Measurements from ENCODE around the gene CYLC1.

Gene CYLC1, protein sequence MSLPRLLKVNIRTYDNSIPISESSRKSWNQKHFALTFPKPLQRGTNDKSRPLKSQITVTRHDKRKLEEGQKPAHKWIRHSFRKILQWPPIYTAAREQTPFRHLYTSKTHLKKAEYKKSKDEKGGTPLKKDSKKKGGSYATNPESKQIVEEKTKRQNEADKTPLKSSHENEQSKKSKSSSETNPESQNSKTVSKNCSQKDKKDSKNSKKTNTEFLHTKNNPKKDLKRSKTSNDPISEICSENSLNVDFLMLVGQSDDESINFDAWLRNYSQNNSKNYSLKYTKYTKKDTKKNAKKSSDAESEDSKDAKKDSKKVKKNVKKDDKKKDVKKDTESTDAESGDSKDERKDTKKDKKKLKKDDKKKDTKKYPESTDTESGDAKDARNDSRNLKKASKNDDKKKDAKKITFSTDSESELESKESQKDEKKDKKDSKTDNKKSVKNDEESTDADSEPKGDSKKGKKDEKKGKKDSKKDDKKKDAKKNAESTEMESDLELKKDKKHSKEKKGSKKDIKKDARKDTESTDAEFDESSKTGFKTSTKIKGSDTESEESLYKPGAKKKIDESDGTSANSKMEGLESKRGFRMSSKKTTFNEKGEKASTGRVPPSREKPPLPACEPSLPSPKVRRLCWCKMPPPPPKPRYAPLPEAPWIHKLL

DNA sequence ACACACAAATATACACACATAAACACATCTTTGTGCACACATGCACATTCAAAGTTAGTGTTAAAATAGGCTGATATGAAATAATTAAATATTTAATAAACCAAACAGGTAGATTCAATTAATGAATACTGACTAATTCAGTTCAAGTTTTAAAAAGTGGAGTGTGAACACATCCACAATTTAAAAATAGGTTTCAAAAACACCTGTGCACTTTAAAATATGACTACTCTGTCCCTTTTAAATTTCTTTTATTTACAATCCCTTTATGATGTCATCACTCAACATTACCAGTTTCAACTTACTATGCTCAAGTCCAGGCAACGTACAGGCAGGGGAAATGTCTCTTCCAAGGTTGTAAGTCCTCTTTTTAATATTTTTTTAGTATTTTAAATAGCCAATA, at the start of gene CYLC1:
Gene CYLC1 (plus strand): TSS at position 301 of the 400 bp plus-strand sequence. CDS start 37 bp downstream, at position 338.
- DNase-seq, result no peak

DNA sequence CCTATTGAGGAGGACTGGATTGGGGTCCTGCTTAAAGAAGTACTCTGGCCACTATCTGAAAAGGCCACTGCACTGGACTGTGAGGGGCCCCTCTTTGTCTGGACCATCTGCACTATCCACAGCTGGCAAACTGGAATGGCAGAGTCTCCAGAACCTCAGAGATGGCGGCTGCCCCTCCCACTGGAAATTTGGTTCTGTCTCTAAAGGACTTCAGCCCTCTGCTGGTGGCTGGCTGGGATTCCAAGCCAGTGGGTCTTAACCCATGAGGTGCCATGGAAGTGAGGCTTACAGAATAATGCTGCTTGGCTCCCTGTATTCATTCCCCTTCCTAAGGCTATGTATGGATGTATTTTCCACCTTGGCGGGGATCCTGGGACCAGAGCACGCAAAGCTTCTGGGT, 41.6 kb upstream of the CYLC1 start:
- no peak for DNase-seq

DNA sequence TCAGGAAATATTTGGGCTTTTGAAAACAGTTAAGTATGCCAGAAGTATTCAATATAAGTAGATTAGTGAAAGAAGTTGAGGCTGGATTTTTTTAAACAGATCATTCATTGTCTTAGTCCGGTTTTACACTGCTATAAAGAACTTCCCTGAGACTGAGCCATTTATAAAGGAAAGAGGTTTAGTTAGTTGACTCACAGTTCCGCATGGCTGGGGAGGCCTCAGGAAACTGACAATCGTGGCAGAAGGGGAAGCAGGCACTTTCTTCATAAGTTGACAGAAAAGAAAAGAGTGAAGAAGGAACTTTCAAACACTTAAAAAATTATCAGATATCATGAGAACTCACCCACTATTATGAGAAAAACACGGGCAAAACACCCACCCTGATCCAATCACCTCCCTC, 31.1 kb upstream of the CYLC1 start:
- DNase-seq, result no peak

DNA sequence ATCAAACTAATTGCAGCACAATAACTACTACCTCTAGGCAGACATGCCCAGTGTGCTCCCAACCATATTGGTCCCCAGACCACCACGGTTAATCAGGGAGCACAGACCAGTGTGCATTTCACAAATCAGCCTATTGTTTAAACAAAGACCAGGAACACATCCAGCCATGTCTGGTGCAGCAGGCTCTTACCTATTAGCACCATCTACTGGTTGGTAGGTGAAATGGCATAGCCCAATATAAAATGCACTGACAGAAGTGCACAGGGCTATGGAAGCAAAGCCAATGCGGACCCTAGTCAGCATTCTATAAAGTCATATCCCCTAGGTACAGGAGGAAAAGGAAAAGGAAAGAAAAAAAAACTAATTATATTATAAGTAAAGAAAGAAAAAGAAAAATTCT, 15.5 kb upstream of the CYLC1 start:
- no peak for DNase-seq

DNA sequence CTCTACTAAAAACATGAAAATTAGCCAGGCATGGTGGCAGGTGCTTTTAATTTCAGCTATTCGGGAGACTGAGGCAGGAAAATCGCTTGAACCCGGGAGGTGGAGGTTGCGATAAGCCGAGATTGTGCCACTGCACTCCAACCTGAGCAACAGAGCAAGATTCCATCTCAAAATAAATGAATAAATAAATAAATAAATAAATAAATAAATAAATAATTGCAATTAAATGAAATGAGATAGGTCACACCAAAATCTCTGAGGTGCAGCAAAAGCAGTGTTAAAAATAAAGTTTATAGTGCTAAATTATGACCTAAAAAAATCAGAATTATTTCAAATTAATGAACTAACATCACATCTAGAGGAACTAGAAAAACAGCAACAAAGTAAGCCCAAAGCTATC, 13.6 kb upstream of the CYLC1 start:
- DNase-seq, result no peak

DNA sequence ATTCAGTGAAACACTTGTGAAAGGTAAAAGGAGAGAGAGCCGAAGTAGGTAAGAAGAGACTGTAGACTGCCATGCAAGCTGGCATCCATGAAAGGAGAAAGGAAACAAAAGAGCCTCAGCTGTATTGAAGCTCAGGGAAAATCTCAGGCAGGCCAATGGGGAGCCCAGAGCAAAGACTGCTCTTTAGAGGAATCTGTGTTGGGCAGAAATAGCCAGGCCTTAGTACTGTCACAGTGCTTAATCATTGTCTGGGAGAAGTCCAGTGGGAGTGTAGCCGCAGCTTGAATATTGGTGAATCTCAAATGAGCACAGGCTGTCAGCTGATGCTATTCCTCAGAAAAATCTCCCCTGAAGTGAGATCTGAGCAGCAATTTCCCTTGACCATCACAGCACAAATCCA, 27.6 kb downstream of the CYLC1 start:
- DNase-seq, result no peak

DNA sequence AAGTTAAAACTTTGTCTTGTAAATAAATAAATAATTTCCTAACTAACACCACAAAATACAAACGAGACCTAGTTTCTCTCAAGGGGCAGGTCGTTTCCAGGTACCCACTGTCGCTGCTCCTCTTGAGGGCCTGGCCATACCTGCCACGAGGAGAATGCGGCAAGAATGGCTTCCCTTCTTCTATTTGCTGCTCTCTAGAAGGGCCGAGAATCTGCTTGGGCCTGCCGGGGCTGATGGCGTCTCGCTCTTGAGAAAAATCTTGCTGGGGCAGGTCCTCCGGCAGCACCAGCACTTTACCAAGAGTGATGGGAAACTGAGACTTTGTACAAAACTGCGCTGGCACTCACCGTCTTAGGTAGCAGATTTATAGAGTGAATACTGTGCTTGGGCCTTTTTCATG, 31.5 kb downstream of the CYLC1 start:
- DNase-seq, result no peak

DNA sequence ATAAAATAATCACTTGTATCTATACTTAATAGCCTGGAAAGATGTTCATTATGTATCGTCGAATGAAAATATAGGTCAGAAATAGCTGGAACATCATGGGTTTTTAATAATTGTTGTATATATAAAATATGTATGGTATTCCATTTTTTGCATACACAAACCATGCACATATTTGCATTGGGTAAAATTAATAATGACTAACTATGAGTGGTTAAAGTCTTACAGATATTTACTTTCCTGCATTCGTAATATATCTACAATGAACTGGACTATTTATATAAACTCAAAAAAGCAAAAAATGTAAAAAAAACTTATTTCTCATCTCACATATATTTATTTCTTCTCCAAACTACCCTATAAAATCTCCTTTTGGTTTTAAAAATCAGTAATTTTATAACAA, 46.0 kb downstream of the CYLC1 start:
- DNase-seq, result no peak

DNA sequence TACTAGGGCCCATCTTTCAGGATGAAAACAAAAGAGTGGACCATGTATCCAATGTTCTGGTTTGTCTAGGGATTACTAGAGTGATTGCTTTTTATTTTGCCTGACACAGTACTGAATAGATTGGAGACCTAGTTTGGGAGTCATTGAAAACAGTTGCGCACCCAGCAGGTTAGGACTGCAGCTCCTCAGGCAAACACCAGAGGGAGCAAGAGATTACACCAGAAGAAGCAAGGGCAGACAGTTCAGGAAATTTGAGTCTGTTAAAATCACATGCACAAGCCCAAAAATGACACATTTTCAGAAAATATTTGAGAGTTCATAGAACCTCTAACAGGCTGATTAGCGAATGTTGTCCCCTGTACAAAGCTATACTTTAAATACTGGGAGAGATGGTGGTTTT, 55.6 kb downstream of the CYLC1 start:
- DNase-seq, result no peak

DNA sequence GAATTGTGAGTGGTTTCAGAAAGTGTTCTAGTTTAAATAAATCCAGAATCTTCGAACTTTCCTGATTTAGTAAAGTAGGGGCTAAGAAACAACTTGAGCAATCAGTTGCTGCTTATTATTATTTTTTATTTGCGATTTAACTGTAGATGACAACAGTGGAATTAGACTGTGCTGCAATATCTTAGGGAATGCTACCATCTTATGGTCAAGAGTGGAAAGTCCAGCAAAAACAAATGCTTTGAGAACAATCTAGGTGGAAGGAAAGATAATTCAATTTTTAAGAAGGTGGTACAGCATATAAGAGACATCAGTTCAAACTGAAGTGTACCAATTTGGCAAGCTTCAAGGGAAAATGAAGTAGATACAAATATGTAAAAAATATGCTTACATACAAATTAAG, 73.3 kb downstream of the CYLC1 start:
- DNase-seq, result no peak

Measured in activated effector memory CD4-positive, alpha-beta T cell treated with anti-CD3 and anti-CD28 coated beads, Interleukin-2, amount 50 U/mL, for 16 hours (primary cell).